Amniotic stem cell (primary cell): ENCODE data around the gene KIF21A.

Experiments used
- DNase-seq: peaks from one replicate; lab custom pipeline; 2025; lab: John Stamatoyannopoulos, UW

Gene KIF21A

DNA sequence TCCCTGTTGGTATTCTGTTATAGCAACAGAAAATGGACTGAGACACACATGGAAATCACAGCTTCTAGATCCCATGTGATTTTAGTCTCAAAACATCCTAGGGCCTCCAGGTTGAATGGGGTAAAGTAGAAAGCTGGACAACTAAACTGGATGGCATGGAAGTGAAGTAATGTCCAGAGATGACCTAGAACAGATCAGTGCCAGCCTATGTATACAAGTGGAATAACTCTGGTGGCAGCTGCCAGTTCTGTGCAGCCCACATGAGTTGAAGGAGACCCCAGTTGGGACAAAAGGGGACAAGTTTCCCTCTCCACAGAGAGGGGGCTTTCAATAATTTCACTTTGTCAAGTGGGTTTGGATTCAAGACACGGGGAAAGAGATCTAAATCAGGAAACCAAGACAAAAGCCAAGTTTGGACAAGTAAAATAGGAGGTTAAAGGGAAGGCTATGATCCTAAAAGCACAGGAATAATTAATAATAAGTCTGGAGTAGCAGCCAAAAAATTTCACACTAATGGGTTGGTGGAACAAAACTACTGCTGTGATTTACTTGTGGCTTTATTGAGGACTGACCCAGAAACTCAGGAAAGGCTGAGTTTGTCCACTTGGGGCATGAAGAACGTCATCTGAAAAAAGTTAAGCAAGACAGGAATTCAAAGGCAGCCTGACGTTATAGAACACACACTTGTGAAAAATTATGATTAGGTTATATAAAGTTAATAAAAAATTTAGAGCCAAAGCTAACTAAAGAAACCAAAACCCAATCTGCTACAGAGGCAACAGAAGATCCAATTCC, 11.7 kb downstream of the KIF21A start:
- no peak for DNase-seq

DNA sequence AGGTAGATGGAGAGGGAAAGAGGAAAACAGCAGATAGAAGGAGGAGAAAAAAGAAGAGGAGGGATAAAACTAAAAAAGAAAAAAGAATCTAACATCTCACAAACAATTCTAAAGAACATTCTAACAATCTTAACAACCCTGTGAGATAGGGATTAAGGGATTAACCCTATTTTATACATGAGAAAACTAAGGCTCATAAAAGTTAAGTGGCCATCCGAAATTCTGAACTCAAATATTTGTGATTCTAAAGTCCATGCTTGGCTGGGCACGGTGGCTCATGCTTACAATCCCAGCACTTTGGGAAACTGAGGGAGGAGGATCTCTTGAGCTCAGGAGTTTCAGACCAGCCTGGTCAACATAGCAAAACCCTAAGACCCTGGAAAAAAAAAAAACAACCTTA, 13.1 kb downstream of the KIF21A start:
- no peak for DNase-seq

DNA sequence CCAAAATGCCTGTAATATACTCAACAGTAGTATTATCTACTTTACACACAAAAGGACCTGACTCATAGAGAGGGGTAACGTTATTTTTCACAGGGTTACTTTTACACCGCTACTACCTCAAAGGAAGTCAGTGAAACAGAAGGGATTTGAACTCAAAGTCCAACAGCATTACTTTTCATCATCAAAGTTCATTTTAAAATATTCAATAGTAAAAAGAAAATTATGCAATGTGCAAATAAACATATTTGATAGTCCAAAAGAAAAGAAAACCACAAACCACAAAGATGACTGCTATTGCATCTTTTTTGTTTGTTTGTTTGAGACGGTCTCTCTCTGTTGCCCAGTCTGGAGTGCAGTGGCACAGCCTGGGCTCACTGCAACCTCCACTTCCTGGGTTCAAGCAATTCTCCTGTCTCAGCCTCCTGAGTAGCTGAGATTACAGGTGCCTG, 15.5 kb downstream of the KIF21A start:
- no peak for DNase-seq

DNA sequence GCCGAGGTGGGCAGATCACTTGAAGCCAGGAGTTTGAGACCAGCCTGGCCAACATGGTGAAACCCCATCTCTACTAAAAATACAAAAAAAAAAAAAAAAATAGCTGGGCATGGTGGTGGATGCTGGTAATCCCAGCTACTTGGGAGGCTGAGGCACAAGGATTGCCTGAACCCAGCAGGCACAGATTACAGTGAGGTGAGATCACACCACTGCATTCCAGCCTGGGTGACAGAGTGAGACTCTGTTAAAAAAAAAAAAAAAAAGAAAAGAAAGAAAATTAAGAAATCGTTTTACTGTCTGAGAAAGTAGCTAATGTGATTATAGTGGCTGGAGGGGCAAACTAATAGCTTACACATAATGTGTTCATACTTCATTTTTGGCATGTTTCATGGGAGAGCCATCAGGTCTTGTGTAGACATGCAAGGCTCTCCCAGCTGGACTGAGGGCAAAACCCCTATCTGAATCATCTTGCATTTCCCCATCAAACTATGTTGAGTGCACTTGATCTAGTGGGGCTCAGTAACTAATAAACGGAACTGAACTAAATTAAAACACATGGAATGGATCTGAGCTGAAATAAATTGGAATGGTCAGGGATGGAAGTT, 16.2 kb downstream of the KIF21A start:
- no peak for DNase-seq

DNA sequence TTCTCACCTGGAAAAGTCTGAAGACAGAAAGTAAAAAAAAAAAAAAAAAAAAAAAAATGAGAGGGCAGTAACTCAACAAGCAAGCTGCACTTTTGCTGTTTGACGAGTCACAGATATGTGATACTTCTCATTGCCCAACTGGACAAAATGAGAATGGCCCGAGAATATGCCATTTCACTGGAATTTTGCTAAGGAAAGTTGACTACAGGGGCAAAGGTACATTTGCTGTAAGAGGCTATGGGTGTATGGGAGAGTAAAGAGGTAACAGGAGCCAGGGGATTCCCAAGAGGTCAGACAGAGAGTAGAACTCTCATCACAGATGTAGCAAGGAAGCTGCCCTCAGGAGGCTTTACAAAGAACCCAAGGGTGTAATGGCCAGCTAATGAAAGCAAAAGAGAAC, 22.9 kb downstream of the KIF21A start:
- DNase-seq: no peak

DNA sequence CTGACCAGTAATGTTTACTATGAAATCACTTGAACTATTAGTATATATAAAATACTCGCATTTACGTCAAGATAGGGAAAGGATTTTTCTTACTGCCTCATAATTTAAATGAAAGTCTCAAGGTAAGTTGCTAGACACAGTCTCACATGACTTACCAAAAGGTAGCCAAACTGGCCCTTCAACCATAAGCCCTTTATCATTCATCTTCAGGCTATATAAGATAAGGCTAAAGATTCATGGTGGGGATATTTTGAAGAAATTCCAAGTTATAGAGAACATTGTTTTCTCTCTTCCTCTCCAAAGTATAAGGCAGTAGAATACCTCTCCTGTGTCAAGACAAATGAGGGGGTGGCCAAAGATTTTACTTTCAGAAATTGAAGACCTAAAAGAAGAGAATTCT, 23.4 kb downstream of the KIF21A start:
- DNase-seq: no peak

DNA sequence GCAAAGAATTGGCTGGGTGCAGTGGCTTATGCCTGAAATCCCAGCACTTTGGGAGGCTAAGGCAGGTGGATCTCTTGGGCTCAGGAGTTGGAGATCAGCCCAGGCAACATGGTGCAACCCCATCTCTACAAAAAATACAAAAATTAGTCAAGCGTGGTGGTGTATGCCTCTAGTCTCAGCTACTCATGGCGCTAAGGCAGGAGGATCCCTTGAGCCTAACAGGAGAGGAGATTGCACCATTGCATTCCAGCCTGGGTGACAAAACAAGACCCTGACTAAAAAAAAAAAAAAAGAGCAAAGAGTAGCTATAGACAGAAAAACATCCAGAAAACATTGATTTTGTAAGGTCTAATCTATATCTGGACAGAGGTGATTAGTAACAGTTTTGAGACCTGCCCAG, 25.0 kb downstream of the KIF21A start:
- DNase-seq: no peak

DNA sequence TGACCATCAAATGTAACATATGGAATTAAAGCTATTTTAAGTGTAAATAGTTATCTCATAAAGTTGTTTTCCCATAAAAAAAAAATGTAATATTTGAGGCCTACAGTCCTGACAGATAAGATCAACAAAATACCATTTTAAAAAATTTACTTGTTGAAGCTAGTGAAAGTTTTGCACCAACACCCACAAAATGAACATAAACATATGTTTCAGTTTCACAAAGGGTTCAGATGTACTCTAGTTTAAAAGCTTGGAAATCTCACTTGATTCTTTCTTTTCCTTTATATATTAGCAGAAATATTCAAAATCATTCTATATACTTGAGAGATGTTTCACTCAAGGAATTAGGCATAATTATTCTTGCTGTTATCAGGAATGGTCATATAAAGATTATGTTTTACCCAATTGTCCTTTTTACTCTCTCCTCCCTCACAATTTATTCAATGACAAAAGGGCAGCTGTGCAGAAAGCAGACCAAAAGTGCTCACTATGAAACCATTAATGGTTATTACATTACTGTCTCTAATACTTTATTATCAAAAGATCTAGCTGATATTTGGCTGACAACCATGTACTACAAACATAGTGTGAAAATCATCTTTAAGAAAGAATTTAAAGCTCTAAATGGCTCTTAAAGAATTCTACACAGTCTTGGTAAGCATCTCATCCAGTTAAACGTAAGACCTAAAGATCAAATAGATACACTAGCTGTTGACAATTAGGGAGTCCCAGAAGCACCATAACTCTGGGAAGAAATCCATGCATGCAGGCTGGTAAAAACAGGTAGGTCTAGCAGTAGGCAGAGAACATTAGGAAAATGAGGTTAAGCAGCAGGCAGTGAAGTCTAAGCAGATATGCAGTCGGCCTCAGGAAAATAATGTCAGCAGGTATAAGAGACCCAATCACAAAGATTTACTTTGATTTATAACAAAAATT, 28.8 kb downstream of the KIF21A start:
- no peak for DNase-seq

DNA sequence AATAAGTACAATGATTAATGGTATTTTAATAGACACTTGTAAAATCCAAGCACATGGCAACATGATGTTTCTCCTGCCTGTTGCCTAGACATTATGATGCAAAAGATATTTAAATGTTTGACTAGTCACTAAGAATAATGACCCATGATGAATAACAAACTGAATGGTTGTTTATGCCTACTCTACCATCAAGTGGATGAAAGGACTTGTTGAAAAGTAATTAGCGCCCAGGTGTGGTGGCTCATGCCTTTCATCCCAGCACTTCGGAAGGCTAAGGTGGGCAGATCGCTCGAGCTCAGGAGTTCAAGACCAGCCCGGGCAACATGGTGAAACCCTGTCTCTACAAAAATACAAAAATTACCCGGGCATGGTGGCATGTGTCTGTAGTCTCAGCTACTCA, 30.7 kb downstream of the KIF21A start:
- DNase-seq: no peak

DNA sequence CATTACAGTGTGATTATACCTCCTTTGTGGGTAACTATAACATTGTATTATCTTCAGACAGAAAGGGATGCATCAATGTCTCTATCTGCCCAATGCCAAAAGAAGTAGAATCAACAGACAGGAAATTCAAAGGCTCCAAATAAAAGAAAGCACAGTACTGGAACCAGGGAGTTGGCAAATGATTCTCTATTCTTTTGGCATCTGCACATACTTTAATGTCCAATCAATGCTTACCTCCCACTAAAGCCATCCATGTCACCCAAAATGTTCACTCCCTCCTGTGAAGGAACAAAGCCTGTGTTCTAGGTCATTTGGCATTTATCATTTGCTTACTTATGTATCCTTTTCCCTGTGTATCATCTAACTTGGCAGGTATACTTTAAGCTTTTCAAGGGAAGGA, 36.7 kb downstream of the KIF21A start:
- DNase-seq: no peak

DNA sequence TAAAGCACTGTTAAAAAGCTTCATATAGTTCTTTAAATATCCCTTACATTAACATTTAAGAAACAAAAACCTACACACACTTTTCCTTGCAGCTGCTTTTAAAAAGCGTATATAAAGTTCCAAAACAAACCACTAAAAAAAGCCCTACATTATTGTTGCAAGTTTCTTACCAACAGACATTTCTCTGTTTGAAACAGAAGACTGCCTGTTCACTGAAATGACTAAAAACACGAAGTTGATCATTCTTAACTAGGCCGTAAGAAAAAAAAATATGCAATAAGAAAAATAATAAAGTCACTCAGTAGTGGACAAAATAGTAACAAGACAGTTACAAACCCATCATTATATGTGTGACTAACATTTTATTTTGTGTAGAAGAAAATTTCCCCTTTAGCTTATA, 37.3 kb downstream of the KIF21A start:
- DNase-seq: no peak

DNA sequence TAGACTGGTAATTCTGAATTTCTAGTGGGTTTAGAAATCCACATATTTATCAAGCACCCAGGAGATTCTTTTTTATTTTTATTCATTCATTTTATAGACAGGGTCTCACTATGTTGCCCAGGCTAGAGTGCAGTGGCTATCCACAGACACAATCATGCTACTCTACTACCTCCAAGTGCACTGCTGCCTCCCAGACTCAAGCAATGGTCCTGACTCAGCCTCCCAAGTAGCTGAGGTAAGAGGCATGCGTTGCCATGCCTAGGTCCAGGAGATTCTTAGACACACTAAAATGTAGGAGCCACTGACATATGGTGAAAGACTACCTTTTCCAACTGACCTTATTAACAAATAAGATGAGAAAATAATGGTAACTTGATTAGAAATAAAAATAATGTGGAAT, 38.9 kb downstream of the KIF21A start:
- no peak for DNase-seq

DNA sequence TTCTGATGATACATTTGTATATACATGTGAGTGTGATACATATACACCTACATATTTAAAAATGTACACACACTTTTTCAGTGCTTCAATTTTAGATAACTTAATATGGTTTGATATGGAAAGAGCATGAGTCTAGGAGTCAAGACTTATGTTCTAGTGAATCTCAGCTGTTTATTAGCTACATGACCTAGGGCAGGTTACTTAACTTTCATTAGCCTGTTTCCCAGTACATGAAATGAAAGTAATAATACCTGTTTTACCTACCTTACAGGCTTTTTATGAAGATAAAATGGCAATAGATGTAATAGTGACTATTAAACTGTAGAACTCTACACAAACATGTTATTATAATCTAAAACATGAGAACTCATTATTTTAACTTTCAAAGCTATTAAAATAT, 39.5 kb downstream of the KIF21A start:
- no peak for DNase-seq

DNA sequence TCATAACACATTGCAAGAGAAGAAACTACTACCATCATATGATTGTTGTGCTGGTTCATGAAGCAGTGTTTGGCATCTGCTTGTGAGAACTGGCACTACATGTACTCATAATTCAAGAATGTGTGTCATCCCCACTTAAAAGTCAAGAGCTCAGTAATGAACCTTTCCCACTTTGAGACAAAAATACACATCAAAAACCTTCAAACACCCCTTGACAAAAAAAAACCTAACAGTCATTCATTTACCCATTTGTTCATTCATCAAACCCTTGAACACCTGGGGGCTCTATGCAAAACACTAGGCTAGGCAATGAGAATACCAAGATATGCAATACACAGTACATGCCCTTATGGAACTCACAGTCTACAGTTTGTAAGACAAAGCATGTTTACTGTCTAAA, 40.0 kb downstream of the KIF21A start:
- no peak for DNase-seq

DNA sequence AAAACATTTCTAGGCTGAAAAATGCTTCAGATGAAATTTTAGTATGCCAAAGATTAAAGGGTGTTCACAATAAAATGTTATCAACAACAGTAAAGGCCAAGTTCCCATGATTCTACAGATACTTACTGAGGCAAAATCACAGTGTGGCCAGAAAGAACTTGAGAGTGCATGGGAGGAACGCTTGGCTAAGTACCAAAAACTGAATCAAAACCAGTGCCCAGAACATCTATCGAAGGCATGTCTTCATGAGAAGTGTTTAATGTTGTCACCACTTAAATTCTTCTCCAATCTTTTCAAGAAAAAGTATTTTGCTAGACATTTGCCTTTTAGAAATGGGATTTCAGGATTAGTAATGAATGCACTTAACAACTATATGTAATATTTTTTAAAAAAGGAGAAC, 41.5 kb downstream of the KIF21A start:
- no peak for DNase-seq

DNA sequence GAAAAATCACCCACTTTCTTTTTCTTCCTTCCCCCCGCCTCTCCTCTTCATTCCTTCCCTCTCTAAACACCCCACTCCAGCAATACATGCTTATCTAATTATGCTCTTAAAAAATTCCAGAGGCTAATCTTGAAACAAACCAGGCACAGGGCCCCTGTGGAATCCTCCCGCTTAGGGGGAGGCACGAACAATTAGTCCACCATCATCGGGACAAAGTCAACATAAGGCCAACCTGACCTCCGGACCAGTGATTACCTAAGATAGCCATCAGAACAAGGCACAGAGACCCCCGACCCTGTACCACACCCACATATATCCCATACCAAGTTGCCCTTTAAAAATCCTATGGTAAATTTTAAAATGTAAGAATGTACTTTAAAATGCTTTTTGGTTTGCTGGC, 47.1 kb downstream of the KIF21A start:
- no peak for DNase-seq

DNA sequence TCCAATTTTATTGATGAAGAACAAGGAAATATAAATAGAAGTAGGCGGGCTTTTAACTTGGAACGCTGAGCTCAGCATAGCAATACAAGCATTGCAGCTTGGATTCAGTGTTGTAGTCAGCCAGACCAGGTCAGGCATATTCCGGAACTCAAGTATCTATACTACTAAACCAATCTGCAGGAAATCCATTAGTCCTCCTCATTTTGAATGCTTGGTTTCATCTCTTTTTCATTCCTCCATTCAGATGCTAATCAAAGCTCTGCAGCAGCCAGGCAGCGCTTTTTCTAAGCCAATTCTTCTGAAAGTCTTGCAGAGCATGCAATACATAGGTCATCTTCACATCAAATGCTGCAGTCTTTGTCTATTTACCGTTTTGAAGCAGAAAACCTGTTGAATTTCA, 49.0 kb downstream of the KIF21A start:
- DNase-seq: no peak

DNA sequence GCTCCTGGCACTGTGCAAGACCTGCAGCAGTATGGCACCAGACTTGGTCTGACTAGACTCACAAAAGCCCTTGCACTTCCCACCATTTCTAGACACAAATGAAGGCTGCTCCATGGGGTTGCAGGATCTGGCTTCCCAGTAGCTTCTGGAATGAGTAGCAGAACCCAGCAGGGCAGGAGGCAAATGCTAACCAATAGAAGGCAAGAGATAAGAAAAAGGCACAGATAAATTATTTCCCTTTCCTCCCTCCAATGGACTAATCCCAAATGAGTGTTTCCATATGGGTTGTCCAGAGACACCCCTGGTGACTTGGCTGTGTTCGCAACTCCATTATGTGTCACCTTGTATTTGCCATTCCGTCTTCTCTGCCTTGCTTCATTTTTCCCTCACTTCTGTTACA, 49.7 kb downstream of the KIF21A start:
- DNase-seq: no peak

DNA sequence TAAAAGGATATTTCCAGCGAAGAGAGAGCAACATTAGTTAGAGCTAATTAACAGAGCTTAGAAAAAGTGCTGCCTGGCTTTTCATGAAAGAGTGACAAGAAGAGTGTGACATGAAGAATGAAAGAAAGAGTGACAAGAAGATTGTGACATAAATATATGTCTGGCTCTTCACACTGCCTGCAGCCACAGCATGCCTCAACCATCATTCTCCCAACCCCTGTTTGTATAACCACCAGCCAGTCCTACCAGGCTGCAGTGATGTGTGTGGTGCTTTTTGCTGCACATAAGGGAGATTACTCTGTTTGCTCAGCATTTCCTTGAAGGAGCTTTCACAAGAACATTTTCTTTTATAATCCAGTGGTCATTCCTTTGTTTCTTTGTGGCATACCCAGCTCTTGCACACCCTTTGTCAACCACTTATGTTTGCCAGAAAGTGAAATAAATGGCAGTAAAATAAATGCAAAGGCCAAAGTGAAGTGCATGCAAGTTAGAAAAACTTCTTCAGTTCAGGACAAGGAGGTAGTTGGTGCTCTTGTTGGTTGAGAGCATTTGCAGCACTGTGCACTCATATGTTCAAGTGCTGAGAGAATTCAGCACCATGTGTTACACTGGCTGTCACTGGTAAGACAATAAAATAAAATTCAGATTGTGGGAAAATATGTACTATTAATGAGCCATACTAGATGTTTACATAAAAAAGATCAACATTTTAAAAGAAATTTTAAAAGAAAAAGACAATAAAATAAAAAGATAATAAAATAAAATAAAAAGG, 50.6 kb downstream of the KIF21A start:
- no peak for DNase-seq

DNA sequence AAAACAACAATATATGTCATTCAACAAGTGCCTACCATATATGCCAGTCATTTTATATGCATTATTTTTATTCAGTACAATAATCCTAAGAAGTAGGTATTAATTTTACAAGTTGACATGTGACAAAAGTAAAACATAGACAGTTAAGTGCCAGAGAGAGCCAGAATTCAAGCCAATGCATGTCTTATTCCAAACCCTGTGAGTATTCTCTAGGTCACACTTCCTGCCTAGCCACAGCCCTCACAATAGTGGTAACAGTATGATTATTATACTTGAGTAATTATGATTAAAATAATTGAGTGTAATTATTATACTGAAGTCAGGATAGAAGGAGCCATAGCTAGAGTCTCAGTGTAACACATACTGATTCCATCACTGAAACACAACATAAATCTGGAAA, 52.2 kb downstream of the KIF21A start:
- DNase-seq: no peak

DNA sequence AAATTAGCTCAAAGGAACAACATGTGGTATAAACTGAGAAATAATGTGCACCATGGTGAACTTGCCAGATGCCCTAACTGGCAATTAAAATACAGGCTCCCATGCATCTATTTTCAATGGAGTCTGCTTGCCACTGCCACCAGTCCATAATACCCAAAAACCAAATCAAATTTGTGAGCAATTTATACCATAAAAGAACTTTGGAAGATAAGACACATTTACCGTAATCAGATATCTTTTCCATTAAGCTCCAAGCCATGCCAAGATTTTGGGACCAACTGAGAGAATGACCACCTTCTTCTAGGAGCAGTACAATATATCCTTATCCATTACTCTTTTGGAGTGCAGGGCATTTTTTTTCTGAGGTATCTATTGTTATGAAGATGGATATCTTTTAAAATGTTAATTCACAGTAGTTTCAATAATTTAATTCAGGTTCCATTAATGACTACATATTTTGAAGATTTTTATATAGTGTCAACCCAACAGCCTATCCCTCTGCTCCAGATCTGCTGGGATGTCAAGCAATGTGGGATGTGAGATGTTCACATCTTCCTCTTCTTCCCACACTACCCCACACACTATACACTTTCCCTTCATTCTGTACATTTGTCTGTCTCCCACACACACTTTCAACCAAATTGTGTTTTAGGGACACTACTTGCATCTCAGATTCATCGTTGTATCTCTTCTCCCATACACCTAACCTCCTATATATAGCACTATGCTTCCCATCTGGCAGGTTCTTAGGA, 53.3 kb downstream of the KIF21A start:
- no peak for DNase-seq
